H1 (cell line): ENCODE measurements around the gene OR6K6. TPM values are rescaled to one million over a fixed set of nuclear protein-coding genes. Genes with fewer than 3 reads are reported as not detected.

Source experiments
- ASH2L ChIP-seq: fragments of 200-600, 300-600 bp; sonication (generic); IDR thresholded peaks from one replicate; pipeline ENCODE4 v1.7.1; 2017; ENCODE audit warnings: low read length
- BCL11A ChIP-seq, 2 experiments: IDR thresholded peaks; one replicate each; pipeline ENCODE4 v1.6.1; 2011; ENCODE audit warnings: low read depth in 2 of 2, low read length in 2 of 2, mild to moderate bottlenecking in 2 of 2
- CBX5 ChIP-seq: fragments of 300-800, 300-1000 bp; sonication (generic); IDR thresholded peaks from 2 replicates; pipeline ENCODE4 v1.7.1; 2016; ENCODE audit warnings: antibody characterized with exemption, low read length, low read depth
- CHD7 ChIP-seq: fragments of 300-600 bp; sonication (generic); IDR thresholded peaks from 2 replicates; pipeline ENCODE4 v1.7.1; 2012; ENCODE audit warnings: low read length, moderate library complexity, mild to moderate bottlenecking, inconsistent platforms; ENCODE audit not compliant: insufficient replicate concordance
- CTBP2 ChIP-seq: IDR thresholded peaks from 2 replicates; pipeline ENCODE4 v1.7.0; 2011; ENCODE audit warnings: borderline replicate concordance, mild to moderate bottlenecking, moderate library complexity, mixed read lengths, low read length; ENCODE audit not compliant: insufficient read depth, insufficient read length
- EZH2 ChIP-seq: fragments of 200-600 bp; sonication (generic); IDR thresholded peaks from 2 replicates; pipeline ENCODE4 v1.7.1; 2012; ENCODE audit warnings: low read depth, mild to moderate bottlenecking, moderate library complexity, low read length, inconsistent platforms; ENCODE audit not compliant: severe bottlenecking
- FOSL1 ChIP-seq: IDR thresholded peaks from 2 replicates; pipeline ENCODE4 v1.6.1; 2011; ENCODE audit warnings: mild to moderate bottlenecking, low read depth, low read length, moderate library complexity; ENCODE audit not compliant: insufficient read depth
- PHF8 ChIP-seq: fragments of 200-600 bp; sonication (generic); conservative IDR thresholded peaks from 2 replicates; pipeline ENCODE4 v1.7.1; 2012; ENCODE audit warnings: low read depth, mild to moderate bottlenecking, inconsistent platforms, low read length, moderate library complexity
- RFX5 ChIP-seq: IDR thresholded peaks from 2 replicates; pipeline ENCODE4 v1.6.1; 2011; ENCODE audit warnings: low read depth, low read length, improper control_type of control experiment, borderline replicate concordance
- SRF ChIP-seq: IDR thresholded peaks from 2 replicates; pipeline ENCODE4 v1.6.1; 2011; ENCODE audit warnings: mild to moderate bottlenecking, low read depth, low read length, moderate library complexity
- TAF7 ChIP-seq: optimal IDR thresholded peaks from 2 replicates; pipeline ENCODE3; 2011; ENCODE audit warnings: low read depth, mild to moderate bottlenecking, inconsistent platforms, low read length, moderate library complexity, borderline replicate concordance
- TBP ChIP-seq: IDR thresholded peaks from 2 replicates; pipeline ENCODE4 v1.6.1; 2011; ENCODE audit warnings: low read depth, low read length, improper control_type of control experiment
- polyA plus RNA-seq, 7 experiments: library from polyadenylated mRNA; depleted of rRNA in 3 of 7; stranded (reverse) in 5 of 7; unstranded in 2 of 7; fragments of >200 nt in 5 of 7; fragments of 200-250 nt in 2 of 7; gene quantifications; 1 replicate in 5 of 7; 2 replicates in 1 of 7; 4 replicates in 1 of 7; pipeline versions ENCODE4 v1.2.1 to v1.2.3, GENCODE V29; 2011 to 2013; ENCODE audit warnings: missing spikeins in 2 of 7, mixed read lengths in 2 of 7
- total RNA-seq: library from RNA; stranded (reverse); fragmentation: NEBNext Ultra II Directional; extraction: Animal tissue kit (Norgen Biotek cat#: 25700); gene quantifications from 2 replicates; pipeline ENCODE4 v1.2.1, GENCODE V29; 2021

The OR6K6 gene
- total and polyA plus RNA-seq, 2 of the 8 experiments (the other 6 are each of a cell fraction or from before 2014, with no cell fraction given), result not detected

- TF ChIP-seq CHD7, result no peak
- no peak for TF ChIP-seq TBP
- no peak for TF ChIP-seq CBX5
- no peak for TF ChIP-seq TAF7
- TF ChIP-seq ASH2L, result no peak
- no peak for TF ChIP-seq EZH2
- no peak for TF ChIP-seq CTBP2
- TF ChIP-seq RFX5, result no peak
- no peak for TF ChIP-seq PHF8
- no peak for TF ChIP-seq FOSL1
- no peak for TF ChIP-seq BCL11A (IDR thresholded peaks at IDR 0.05; ENCODE audit: low read depth in 2 of 2, low read length in 2 of 2)
- no peak for TF ChIP-seq SRF
These were observed 46.0 kb downstream of the OR6K6 start (continued) for GRCh38 chr1:158800526-158800925.
